ENCODE data around the gene NOMO2. TPM values are rescaled to one million over a fixed set of nuclear protein-coding genes. Genes with fewer than 3 reads are reported as not detected.
A peak's percentile ranks its signal among the peaks of the same experiment; 100 is the strongest.
"Not testable (repeated sequence)": the region's sequence is repeated elsewhere in the genome, so short reads cannot be mapped to it uniquely, and the experiment has no call there.

The NOMO2 gene, protein sequence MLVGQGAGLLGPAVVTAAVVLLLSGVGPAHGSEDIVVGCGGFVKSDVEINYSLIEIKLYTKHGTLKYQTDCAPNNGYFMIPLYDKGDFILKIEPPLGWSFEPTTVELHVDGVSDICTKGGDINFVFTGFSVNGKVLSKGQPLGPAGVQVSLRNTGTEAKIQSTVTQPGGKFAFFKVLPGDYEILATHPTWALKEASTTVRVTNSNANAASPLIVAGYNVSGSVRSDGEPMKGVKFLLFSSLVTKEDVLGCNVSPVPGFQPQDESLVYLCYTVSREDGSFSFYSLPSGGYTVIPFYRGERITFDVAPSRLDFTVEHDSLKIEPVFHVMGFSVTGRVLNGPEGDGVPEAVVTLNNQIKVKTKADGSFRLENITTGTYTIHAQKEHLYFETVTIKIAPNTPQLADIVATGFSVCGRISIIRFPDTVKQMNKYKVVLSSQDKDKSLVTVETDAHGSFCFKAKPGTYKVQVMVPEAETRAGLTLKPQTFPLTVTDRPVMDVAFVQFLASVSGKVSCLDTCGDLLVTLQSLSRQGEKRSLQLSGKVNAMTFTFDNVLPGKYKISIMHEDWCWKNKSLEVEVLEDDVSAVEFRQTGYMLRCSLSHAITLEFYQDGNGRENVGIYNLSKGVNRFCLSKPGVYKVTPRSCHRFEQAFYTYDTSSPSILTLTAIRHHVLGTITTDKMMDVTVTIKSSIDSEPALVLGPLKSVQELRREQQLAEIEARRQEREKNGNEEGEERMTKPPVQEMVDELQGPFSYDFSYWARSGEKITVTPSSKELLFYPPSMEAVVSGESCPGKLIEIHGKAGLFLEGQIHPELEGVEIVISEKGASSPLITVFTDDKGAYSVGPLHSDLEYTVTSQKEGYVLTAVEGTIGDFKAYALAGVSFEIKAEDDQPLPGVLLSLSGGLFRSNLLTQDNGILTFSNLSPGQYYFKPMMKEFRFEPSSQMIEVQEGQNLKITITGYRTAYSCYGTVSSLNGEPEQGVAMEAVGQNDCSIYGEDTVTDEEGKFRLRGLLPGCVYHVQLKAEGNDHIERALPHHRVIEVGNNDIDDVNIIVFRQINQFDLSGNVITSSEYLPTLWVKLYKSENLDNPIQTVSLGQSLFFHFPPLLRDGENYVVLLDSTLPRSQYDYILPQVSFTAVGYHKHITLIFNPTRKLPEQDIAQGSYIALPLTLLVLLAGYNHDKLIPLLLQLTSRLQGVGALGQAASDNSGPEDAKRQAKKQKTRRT
- total RNA-seq (2014; rRNA removed; shearing (Covaris generic)), result 101 and 105 TPM in 2 replicates

DNA sequence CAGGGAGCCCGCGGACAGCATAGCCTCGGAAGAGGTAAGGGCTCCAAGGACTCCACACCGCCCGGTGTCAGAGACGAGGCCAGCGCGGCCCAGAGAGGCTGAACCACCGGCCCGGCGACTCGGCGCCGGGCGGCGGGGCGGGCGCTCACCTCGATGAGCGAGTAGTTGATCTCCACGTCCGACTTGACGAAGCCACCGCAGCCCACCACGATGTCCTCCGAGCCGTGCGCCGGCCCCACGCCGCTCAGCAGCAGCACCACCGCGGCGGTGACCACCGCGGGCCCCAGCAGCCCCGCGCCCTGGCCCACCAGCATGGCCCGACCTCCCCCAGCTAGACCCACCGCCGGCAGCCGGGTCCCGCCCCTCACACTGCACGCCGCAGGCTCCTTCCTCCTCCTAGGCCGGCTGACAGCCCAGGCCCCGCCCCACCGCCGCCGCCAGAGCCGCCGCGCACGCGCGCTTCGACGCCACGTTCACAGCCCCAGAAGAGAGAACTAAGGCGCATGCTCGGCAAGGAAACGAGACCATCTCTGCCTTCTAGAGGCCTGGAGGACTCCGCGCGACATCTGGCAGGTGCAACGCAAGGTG lies at the start of gene NOMO2:
NOMO2 (minus strand) TSS at position 371 of the 588 bp plus-strand sequence; CDS start at position 314, 57 bp downstream.
- DNase-seq (ENCODE audit: low spot score), result not testable (repeated sequence)

DNA sequence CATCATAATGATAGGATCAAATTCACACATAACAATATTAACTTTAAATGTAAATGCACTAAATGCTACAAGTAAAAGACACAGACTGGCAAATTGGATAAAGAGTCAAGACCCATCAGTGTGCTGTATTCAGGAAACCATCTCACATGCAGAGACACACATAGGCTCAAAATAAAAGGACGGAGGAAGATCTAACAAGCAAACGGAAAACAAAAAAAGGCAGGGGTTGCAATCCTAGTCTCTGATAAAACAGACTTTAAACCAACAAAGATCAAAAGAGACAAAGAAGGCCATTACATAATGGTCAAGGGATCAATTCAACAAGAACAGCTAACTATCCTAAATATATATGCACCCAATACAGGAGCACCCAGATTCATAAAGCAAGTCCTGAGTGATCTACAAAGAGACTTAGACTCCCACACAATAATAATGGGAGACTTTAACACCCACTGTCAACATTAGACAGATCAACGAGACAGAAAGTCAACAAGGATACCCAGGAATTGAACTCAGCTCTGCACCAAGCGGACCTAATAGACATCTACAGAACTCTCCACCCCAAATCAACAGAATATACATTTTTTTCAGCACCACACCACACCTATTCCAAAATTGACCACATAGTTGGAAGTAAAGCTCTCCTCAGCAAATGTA lies 48.4 kb upstream of the NOMO2 start:
- not testable (repeated sequence) for DNase-seq (ENCODE audit: low spot score)

DNA sequence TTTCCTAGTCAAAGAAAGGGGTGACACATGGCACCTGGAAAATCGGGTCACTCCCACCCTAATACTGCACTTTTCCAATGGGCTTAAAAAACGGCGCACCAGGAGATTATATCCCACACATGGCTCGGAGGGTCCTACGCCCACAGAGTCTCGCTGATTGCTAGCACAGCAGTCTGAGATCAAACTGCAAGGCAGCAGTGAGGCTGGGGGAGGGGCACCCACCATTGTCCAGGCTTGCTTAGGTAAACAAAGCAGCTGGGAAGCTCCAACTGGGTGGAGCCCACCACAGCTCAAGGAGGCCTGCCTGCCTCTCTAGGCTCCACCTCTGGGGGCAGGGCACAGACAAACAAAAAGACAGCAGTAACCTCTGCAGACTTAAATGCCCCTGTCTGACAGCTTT lies 46.4 kb upstream of the NOMO2 start:
- not testable (repeated sequence) for DNase-seq (ENCODE audit: low spot score)

DNA sequence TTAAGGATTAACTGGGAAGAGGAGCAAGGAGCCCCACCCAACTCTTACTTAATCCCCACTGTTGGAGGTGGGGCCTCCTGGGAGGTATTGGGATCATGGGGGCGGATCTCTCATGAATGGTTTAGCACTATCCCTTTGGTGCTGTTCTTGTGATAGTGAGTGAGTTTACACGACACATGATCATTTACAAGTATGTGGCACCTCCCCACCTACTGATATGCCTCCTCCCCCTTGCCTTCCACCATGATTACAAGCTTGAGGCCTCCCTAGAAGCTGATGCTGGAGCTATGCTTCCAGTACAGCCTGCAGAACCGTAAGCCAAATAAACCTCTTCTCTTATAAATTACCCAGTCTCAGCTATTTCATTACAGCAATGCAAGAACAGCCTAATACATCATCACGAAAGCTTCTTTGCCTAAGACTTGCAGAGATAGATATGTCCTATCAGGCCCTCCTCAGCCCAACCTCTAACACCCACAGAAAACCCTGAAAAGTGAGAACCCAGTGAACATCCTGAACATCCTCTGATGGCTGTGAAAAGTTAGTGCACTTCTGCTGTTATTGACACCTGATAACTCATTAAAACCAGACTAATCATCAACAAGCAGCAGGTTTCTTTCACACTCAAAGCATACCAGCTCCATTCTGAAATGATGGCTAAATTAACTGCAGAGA lies 41.8 kb upstream of the NOMO2 start:
- DNase-seq (ENCODE audit: low spot score), result not testable (repeated sequence)

DNA sequence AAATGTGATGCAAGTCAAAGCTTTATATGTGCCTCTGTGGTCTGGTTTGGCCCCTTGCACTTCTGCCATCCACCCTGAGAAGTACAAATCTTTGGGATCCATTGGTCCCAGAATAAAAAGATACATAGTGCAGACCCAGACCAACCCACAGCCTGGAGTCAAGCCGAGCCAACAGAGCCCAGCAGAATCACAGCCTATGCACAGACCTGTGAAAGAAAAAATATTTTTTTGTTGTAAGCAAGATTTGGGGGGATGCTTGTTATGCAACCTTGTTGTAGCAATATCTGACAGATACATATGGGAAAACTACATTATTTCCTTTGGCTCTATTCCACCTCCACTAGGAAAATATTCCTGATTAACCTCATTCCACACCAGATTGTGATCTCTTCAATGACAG lies 36.7 kb upstream of the NOMO2 start:
- not testable (repeated sequence) for DNase-seq (ENCODE audit: low spot score)

DNA sequence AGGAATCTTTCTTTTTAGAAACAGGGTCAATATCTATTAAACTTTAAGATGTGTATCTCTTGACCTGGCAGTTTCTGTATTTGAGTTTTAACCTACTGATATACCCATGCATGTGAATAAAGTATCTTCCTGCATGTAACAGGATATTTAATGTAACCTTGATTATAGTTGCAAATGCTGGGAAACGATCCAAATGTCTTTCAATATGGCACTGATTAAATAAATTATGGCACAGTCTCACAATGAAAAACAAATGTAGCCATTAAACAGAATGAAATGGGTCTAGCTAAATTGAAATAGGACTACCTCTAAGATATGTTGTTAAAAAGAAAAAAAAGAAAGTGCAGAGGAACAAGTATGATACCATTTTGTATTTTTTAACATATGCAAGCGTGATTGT lies 35.8 kb upstream of the NOMO2 start:
- not testable (repeated sequence) for DNase-seq (ENCODE audit: low spot score)

DNA sequence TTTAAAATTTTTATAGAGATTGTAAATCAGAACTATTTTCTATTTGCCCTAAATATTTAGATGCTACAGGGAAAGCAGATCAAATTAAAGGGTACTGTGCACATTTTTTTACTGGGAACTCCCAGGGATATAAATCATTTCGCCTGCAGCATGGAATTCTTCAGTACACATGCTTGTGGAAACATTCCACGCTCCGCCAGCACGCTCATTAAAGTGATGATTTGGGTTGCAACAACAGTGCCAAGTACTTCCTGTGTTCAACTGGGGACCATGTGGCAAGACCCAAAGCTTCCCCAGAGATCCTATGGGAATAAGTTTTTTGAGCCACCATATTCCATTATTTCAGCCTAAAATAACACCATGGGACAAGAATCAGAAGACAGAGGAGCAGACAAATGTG lies 35.4 kb upstream of the NOMO2 start:
- DNase-seq (ENCODE audit: low spot score), result peak; percentile 16

DNA sequence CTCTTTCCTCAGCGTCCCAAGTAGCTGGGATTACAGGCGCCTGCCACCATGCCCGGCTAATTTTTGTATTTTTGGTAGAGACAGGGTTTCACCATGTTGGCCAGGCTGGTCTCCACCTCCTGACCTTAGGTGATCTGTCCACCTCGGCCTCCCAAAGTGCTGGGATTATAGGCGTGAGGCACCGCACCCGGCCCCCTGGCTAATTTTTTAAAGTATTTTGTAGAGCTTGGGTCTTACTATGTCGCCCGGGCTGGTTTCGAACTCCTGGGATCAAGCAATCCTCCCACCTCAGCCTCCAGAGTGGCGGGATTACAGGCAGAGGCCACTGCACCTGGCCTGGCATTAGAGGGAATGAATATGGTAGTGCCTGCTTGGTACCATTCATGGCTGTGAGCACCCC lies 33.9 kb upstream of the NOMO2 start:
- not testable (repeated sequence) for DNase-seq (ENCODE audit: low spot score)

DNA sequence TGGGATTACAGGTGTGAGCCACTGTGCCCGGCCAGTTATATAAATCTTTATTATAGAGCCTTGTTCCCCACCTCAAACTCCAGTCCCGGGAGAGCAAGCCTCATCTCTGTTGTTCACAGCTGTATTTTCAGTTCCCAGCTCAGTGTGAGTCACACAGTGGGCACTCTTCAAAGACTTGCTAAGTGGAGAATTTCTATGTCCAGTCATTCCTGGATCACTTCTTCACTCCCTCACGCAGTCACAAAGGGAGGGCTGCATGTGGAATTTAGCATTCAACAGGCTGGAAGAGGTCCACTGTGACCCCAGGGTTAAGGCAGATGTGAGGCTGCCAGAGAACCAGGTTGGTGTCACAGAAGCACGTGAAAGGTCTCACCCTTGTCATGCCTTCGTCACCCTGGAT lies 33.0 kb upstream of the NOMO2 start:
- peak; percentile 16 for DNase-seq (ENCODE audit: low spot score)

DNA sequence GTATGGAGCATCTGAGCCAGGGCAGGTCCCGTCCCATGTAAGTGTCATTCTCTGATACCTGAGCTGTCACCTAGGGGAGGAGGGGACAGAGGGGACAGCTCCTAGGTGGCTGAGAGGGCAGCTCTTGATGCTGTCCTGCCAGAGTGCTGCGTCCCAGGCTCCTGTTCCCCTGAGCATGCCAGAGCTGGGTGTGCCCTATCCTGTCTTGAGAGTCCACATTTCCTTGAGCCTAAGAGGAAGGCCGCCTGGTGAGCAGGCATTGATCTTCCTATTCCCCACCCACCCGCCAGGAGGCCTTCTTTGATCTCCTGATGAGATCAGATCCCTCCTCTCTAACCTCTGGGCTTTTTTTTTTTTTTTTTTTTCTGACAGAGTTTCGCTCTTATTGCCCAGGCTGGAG lies 32.0 kb upstream of the NOMO2 start:
- not testable (repeated sequence) for DNase-seq (ENCODE audit: low spot score)

DNA sequence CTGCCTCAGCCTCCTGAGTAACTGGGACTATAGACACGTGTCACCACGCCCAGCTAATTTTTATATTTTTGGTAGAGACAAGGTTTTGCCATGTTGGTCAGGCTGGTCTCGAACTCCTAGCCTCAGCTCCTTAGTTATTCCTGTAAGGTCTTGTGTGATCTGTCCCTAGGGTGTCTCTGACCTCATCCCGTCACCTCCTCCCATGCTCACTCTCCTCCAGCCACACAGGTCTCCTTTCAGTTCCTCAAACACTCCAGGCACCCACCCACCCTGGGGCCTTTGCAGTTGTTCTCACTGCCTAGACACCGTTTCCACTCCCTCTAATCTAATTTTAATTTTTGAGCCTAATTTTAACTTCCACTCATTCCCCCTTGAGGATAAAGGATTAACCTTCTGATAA lies 31.1 kb upstream of the NOMO2 start:
- not testable (repeated sequence) for DNase-seq (ENCODE audit: low spot score)

DNA sequence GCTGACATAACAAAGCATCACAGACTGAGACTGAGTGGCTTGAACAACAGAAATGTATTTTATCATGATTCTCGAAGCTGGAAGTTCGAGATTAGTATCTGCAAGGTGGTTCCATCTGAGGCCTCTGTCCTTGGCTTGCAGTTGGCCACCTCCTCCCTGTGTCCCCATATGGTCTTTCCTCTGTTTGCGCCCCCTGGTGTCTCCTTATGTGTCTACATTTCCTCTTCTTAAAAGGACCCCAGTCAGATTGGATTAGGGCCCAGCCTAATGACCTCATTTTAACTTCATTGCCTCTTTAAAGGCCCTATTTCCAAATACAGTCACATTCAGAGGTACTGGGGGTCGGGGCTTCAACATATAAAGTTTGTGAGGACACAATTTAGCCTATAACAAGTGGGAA lies 30.0 kb upstream of the NOMO2 start:
- DNase-seq (ENCODE audit: low spot score), result peak; percentile 55

DNA sequence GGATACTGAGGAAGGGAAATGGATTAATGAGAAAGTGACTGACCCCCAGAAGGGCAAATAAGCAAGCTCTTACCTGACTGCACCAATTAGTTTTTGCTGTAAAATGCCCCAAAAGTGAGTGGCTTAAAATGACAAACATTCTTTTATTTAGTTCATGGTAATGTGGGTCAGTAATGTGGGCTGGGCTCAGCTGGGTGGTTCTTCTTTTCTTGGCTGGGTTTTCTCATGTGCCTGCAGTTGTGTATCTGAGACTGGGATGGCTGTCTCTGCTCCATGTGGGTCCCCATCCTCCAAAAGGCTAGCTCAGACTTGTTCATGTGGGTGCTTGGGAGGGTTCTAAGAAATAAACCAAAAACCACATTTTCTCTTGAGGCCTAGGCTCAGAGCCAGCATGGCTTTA lies 29.5 kb upstream of the NOMO2 start:
- not testable (repeated sequence) for DNase-seq (ENCODE audit: low spot score)

DNA sequence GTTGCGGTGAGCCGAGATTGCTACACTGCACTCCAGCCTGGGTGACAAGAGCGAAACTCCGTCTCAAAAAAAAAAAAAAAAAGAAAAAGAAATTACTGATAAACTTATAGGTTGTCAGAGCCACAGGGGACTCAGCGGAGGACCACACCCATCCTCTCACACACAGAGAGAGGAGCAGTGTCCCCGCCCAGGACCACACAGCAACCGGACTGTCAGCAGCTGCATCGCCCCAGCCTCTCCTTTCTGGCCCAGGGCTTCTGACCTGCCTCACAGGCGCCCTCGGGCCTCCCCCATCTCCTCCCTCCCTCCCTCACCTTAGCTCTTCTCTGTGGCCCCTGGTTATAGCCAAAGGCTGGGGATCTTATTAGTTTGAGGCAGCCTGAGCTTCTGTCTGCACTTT lies 27.9 kb upstream of the NOMO2 start:
- not testable (repeated sequence) for DNase-seq (ENCODE audit: low spot score)

DNA sequence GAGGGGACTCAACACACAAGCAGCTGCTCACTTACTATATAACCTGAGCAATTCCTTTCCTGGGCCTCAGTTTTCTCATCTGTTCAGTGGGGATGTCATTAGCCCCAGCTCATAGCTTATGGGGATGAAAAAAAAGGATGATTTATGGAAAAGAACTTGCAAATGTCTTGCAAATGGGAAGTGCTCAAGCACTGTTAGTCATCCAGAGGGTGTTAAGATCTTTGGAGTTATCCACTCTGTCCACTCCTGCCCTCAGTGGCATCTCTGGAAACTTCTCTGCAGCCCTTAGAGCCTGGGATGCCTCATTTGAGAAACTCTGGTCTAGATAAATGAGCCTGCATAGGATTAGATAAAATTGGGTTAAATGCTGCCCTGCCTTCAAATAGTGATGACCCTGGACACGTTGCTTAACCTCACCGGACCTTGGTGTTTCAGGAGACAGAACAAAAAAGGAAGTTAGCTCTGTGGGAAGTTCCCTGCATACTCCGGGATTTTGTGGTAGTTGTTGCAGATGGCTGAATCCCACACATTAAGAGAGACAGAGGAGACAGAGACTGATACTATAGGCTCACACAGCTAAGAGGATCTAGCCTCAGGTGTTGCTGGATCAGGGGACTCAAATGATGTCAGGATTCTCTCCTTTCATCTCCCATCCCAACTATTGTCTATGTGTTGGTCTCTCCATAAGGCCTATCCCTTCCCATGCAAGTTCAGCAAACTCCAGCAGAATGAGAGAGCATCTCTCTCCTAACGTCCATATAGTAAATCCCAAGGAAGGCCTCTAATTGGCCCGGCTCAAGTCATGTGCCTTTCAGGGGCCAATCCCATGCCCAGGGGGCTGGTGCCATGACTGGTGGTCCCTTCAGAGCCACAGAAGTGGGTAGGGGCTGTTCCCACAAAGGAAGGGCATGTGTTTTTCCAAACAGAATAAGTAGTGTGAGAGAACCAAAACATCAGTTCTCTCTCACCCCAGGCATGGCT lies 25.0 kb upstream of the NOMO2 start:
- DNase-seq (ENCODE audit: low spot score), result not testable (repeated sequence)

DNA sequence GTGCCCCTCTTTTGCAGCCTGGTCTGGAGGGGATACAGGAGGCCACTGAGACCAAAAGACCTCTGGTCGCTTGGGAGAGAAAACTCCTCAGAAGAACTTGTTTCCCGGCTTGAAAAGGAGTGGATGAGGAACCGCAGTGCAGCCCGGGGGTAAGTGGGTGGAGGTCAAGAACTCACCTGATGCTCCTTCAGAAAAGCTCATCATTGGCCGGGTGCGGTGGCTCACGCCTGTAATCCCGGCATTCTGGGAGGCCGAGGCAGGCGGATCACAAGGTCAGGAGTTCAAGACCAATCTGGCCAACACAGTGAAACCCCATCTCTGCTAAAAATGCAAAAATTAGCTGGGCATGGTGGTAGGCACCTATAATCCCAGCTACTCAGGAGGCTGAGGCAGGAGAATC lies 23.9 kb upstream of the NOMO2 start:
- not testable (repeated sequence) for DNase-seq (ENCODE audit: low spot score)

DNA sequence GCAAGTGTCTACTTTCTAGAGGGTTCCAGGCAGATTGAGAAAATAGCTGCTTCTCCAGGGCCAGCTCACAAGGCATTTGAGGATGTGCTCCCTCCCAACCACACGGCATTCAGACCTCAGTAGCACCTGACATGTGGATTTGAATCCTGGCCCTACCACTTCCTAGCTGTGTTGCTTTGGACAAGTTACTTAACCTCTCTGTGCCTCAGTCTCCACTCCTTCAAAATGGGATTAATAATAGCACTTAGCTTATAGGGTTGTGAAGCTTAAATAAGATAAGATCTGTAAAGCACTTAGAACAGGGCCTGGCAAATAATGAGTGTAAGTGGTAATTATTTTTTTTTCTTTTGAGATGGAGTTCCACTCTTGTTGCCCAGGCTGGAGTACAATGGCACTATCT lies 21.0 kb upstream of the NOMO2 start:
- DNase-seq (ENCODE audit: low spot score), result no peak

DNA sequence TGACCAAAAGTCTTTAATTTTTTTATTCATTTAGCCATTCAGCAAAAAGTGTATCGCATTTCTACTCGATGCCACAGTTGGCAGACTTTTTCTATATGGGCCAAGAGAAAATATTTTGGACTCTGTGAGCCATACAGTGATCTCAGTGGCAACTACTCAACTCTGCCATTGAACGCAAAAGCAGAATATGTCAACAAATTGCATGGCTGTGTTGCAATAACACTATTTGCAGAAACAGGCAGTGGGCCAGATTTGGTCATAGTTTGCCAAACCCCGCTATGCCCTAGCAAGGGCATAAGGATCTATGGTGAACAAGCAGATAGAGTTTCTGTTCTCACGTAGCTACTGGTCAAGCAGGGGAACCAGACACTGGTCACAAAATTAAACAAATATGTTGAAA lies 18.5 kb upstream of the NOMO2 start:
- DNase-seq (ENCODE audit: low spot score), result not testable (repeated sequence)

DNA sequence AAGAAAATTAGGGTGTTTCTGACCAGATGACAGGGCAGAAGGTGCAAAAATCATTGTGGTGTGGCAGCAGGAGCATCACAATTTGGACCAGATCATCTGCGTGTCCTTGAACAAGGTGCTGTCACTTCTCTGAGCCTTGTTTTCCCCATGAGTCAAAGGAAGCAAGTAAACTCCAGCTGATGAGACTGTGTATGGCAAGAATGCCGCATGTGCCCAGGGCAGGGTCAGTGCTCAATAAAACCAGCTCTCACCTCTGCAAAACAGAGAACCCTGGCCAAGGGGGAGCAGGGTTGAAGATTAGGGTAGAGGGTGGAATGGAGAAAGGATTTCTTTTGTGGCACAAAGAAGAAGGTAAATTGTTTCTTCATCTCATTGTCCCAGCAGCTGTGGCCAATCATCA lies 17.4 kb upstream of the NOMO2 start:
- DNase-seq (ENCODE audit: low spot score), result not testable (repeated sequence)
